MM.1S (cell line): ENCODE measurements around the gene EXOSC3.

Experiments
- DNase-seq: peaks from one replicate; pipeline ENCODE4 v3.0.0-alpha.2; 2015
- H2AFZ ChIP-seq: fragments of 300-600 bp; sonication (generic); 2 replicates; pipeline ENCODE4 v1.6.0; 2016; ENCODE audit warnings: antibody characterized with exemption, low read length
- H3F3A ChIP-seq: fragments of 300-600 bp; sonication (generic); 2 replicates; pipeline ENCODE4 v1.6.1; 2016; ENCODE audit warnings: mild to moderate bottlenecking, antibody characterized with exemption, low read length, moderate library complexity, mixed read lengths; ENCODE audit not compliant: insufficient read depth
- H3K27ac ChIP-seq: fragments of 300-600 bp; sonication (generic); 2 replicates; pipeline ENCODE4 v1.5.1; 2016; ENCODE audit warnings: mild to moderate bottlenecking, low read length
- H3K27me3 ChIP-seq: fragments of 300-600 bp; sonication (generic); replicated peaks from 2 replicates; pipeline ENCODE4 v1.6.0; 2016; ENCODE audit warnings: low read length; ENCODE audit not compliant: insufficient read depth
- H3K36me3 ChIP-seq: fragments of 300-600 bp; sonication (generic); replicated peaks from 2 replicates; pipeline ENCODE4 v1.6.1; 2016; ENCODE audit warnings: mild to moderate bottlenecking, low read length, mixed read lengths; ENCODE audit not compliant: insufficient read depth
- H3K4me1 ChIP-seq: fragments of 300-600 bp; sonication (generic); 2 replicates; pipeline ENCODE4 v1.6.1; 2016; ENCODE audit warnings: low read length, mixed read lengths
- H3K4me2 ChIP-seq: fragments of 300-600 bp; sonication (generic); 2 replicates; pipeline ENCODE4 v1.6.0; 2016; ENCODE audit warnings: low read depth, low read length
- H3K4me3 ChIP-seq: fragments of 300-600 bp; sonication (generic); 2 replicates; pipeline ENCODE4 v1.5.1; 2016; ENCODE audit warnings: low read length, mixed read lengths
- H3K79me2 ChIP-seq: fragments of 300-600 bp; sonication (generic); 2 replicates; pipeline ENCODE4 v1.6.1; 2016; ENCODE audit warnings: mixed run types, low read length, mixed read lengths
- H3K9ac ChIP-seq: fragments of 300-600 bp; sonication (generic); 2 replicates; pipeline ENCODE4 v1.6.1; 2016; ENCODE audit warnings: low read length, mixed read lengths
- H3K9me2 ChIP-seq: fragments of 300-600 bp; sonication (generic); replicated peaks from 2 replicates; pipeline ENCODE4 v1.6.1; 2016; ENCODE audit warnings: mild to moderate bottlenecking, low read length, mixed read lengths; ENCODE audit not compliant: insufficient read depth
- H3K9me3 ChIP-seq: fragments of 300-600 bp; sonication (generic); replicated peaks from 2 replicates; pipeline ENCODE4 v1.6.1; 2016; ENCODE audit warnings: mild to moderate bottlenecking, low read length, mixed read lengths; ENCODE audit not compliant: insufficient read depth
- H4K20me1 ChIP-seq: fragments of 300-600 bp; sonication (generic); 2 replicates; pipeline ENCODE4 v1.6.1; 2016; ENCODE audit warnings: mild to moderate bottlenecking, low read length, moderate library complexity, mixed read lengths; ENCODE audit not compliant: insufficient read depth
- CTCF ChIP-seq: fragments of 300-600 bp; sonication (generic); IDR thresholded peaks from 2 replicates; pipeline ENCODE4 v1.5.1; 2016; ENCODE audit warnings: antibody characterized with exemption, low read length, mixed read lengths
- EZH2 ChIP-seq: fragments of 300-600 bp; sonication (generic); optimal IDR thresholded peaks from 2 replicates; pipeline ENCODE3; 2017; ENCODE audit warnings: low read depth, mild to moderate bottlenecking, antibody characterized with exemption, low read length, mixed read lengths
- EZH2phosphoT487 ChIP-seq: fragments of 300-600 bp; sonication (generic); IDR thresholded peaks from 2 replicates; pipeline ENCODE4 v1.6.1; 2018; ENCODE audit warnings: antibody characterized with exemption, low read length

EXOSC3 gene

GRCh38 chr9:37787059-37787458 is 2.2 kb upstream of the EXOSC3 start:
- Histone ChIP-seq H3K4me1 (peaks cover 7% of the 10 kb centered on the region; the same call in 1 of the 2 replicates), H3K4me3 (no peak overlapping the region), H4K20me1 (no peaks in the 10 kb centered on the region), H3F3A (0 out of 2 replicates have a peak, but pooled peaks cover 6% of the 10 kb centered on the region), H3K27ac (no peak overlapping the region), H3K36me3 (no peaks in the 10 kb centered on the region; the same call in 1 of the 2 replicates), H3K4me2 (no peak overlapping the region), H2AFZ (no peak overlapping the region), H3K79me2 (peaks cover 32% of the 10 kb centered on the region), H3K9me2 (no peaks in the 10 kb centered on the region), H3K27me3 (no peaks in the 10 kb centered on the region), H3K9ac (no peak overlapping the region), H3K9me3 (no peaks in the 10 kb centered on the region)
- TF ChIP-seq CTCF: no peak
- no peak for TF ChIP-seq EZH2
- TF ChIP-seq EZH2phosphoT487: no peak
- no peak for DNase-seq

DNA sequence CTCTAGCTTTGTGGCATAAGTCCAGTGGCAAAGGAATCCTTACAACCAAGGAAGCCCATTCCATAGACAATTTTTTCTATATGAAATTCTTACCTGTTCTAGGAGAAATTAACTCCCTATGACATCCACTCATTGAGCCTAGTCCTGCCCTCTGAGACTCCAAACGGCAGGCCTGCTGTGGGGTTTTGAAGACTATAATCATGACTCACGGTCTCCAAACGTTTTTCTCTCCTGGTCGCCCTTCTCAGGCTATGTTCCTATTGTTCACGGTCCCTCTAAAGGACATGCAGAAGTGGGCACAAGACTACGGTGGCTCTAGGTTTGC is 611 bp downstream of the EXOSC3 start:
- H3K27me3 ChIP-seq: no peaks in the 10 kb centered on the region
- no peaks in the 10 kb centered on the region for H3K9me2 ChIP-seq
- peak overlapping the region; percentile 99 for H3K4me3 ChIP-seq
- no peaks in the 10 kb centered on the region; the same call in 1 of the 2 replicates for H4K20me1 ChIP-seq
- 0 out of 2 replicates have a peak, but pooled peaks cover 6% of the 10 kb centered on the region for H3F3A ChIP-seq
- H3K9ac ChIP-seq: peak overlapping the region; percentile 68
- peaks cover 21% of the 10 kb centered on the region for H3K36me3 ChIP-seq
- H3K9me3 ChIP-seq: no peaks in the 10 kb centered on the region
- H3K27ac ChIP-seq: peak overlapping the region; percentile 64; the same call in 1 of the 2 replicates
- peaks cover 7% of the 10 kb centered on the region; the same call in 1 of the 2 replicates for H3K4me1 ChIP-seq
- TF ChIP-seq EZH2phosphoT487 (no peak), EZH2 (no peak), CTCF (no peak)
- H3K4me2 ChIP-seq: peak overlapping the region; percentile 81
- H3K79me2 ChIP-seq: peaks cover 51% of the 10 kb centered on the region
- no peak for DNase-seq
- peak overlapping the region; percentile 99 for H2AFZ ChIP-seq

- no peak overlapping the region for H3K27ac ChIP-seq
- no peaks in the 10 kb centered on the region; the same call in 1 of the 2 replicates for H4K20me1 ChIP-seq
- no peak overlapping the region for H3K4me2 ChIP-seq
- H3K4me1 ChIP-seq: peaks cover 7% of the 10 kb centered on the region; the same call in 1 of the 2 replicates
- H3K36me3 ChIP-seq: peaks cover 25% of the 10 kb centered on the region
- H3F3A ChIP-seq: no peaks in the 10 kb centered on the region
- no peaks in the 10 kb centered on the region for H3K9me2 ChIP-seq
- H3K79me2 ChIP-seq: peaks cover 34% of the 10 kb centered on the region
- no peaks in the 10 kb centered on the region for H3K27me3 ChIP-seq
- H2AFZ ChIP-seq: no peak overlapping the region
- H3K4me3 ChIP-seq: no peak overlapping the region
- no peaks in the 10 kb centered on the region for H3K9me3 ChIP-seq
- no peak for TF ChIP-seq EZH2phosphoT487
- TF ChIP-seq CTCF: no peak
- no peak for TF ChIP-seq EZH2
- DNase-seq: no peak
- no peak overlapping the region for H3K9ac ChIP-seq
Observed at GRCh38 chr9:37778534-37778933, 6.3 kb downstream of the EXOSC3 start.
